ENCODE data around the gene DMRTC1B.
"Not testable (repeated sequence)": the region's sequence is repeated elsewhere in the genome, so short reads cannot be mapped to it uniquely, and the experiment has no call there.

DMRTC1B gene

GRCh38 chrX:72776653-72777466 is at the start of gene DMRTC1B:
Gene DMRTC1B, plus strand, starts transcription at chrX:72776890. Its CDS starts 68,246 bp downstream, at chrX:72845136.
- DNase-seq: not testable (repeated sequence)

GRCh38 chrX:72727846-72728245 is 48.8 kb upstream of the DMRTC1B start:
- DNase-seq: no peak

GRCh38 chrX:72733636-72734035 is 43.1 kb upstream of the DMRTC1B start:
- DNase-seq: not testable (repeated sequence)

- DNase-seq: no peak
Measured at GRCh38 chrX:72735561-72735960, 41.1 kb upstream of the DMRTC1B start.

GRCh38 chrX:72745546-72745945 is 31.1 kb upstream of the DMRTC1B start:
- DNase-seq: not testable (repeated sequence)

- not testable (repeated sequence) for DNase-seq
Measured at GRCh38 chrX:72748545-72748944, 28.1 kb upstream of the DMRTC1B start.

- not testable (repeated sequence) for DNase-seq
Measured at GRCh38 chrX:72760454-72760853, 16.2 kb upstream of the DMRTC1B start.

GRCh38 chrX:72777467-72777790 is 739 bp downstream of the DMRTC1B start:
- DNase-seq: not testable (repeated sequence)

- DNase-seq: not testable (repeated sequence)
Measured at GRCh38 chrX:72778146-72778545, 1.5 kb downstream of the DMRTC1B start.

- DNase-seq: not testable (repeated sequence)
Measured at GRCh38 chrX:72782560-72782959, 5.9 kb downstream of the DMRTC1B start, which contains the start of gene FAM236B. Gene FAM236B, minus strand, starts transcription at chrX:72782660. Its CDS starts 100 bp downstream, at chrX:72782560.

GRCh38 chrX:72783365-72783936 is 6.8 kb downstream of the DMRTC1B start:
- DNase-seq: not testable (repeated sequence)

- DNase-seq: not testable (repeated sequence)
Measured at GRCh38 chrX:72783964-72784363, 7.3 kb downstream of the DMRTC1B start.

- not testable (repeated sequence) for DNase-seq
Measured at GRCh38 chrX:72788142-72788541, 11.5 kb downstream of the DMRTC1B start.

GRCh38 chrX:72790390-72790789 is 13.7 kb downstream of the DMRTC1B start:
- not testable (repeated sequence) for DNase-seq

- not testable (repeated sequence) for DNase-seq
Measured at GRCh38 chrX:72808110-72808509, 31.4 kb downstream of the DMRTC1B start, which contains the start of gene FAM236D. Gene FAM236D, minus strand, starts transcription at chrX:72808210. Its CDS starts 100 bp downstream, at chrX:72808110.

GRCh38 chrX:72830701-72831100 is 54.0 kb downstream of the DMRTC1B start:
- DNase-seq: not testable (repeated sequence)

- not testable (repeated sequence) for DNase-seq
Measured at GRCh38 chrX:72837532-72837931, 60.8 kb downstream of the DMRTC1B start.

- DNase-seq: not testable (repeated sequence)
Measured at GRCh38 chrX:72882898-72883297, 106.2 kb downstream of the DMRTC1B start.

- DNase-seq: not testable (repeated sequence)
Measured at GRCh38 chrX:72889740-72890139, 113.0 kb downstream of the DMRTC1B start.
